Measurements from ENCODE around the gene FGF12.
"Not testable (repeated sequence)": the region's sequence is repeated elsewhere in the genome, so short reads cannot be mapped to it uniquely, and the experiment has no call there.

The FGF12 gene

GRCh38 chr3:192727032-192727847, at the start of gene FGF12:
Gene FGF12 (minus strand): TSS chr3:192727541.
- DNase-seq, result peak; percentile 3

GRCh38 chr3:192774341-192774740, 47.0 kb upstream of the FGF12 start:
- not testable (repeated sequence) for DNase-seq

DNA sequence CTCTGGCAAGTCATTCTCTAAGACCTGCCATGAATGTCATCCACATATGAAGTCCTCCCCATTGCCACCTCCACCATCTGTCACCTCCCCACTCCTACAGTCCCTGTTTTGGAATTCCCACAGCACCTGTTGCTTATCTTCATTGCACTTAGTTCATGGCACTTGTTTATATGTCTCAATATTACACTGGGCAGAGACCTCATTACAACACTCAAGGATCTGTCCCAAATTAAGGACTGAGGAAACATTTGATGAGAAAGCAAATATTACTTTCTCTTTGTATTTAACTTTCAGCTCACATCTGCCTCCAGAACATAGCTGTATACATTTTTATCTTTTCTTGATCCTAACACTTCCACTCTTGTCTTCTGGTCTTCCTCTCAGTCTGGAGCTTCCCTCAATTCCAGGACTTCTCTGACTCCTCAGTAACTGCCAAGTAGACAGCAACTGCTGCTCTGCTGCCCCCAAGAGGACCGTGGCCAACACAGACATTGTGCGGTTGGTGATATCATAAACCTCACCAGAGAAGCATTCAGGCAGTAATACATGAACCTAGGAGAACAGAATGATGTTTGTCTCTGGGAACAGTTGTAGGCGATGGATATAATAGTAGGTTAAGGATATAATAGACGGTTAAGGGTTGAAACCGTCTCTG, 45.0 kb upstream of the FGF12 start:
- no peak for DNase-seq

GRCh38 chr3:192758654-192759053, 31.3 kb upstream of the FGF12 start:
- no peak for DNase-seq

GRCh38 chr3:192751148-192751547, 23.8 kb upstream of the FGF12 start:
- DNase-seq, result no peak

DNA sequence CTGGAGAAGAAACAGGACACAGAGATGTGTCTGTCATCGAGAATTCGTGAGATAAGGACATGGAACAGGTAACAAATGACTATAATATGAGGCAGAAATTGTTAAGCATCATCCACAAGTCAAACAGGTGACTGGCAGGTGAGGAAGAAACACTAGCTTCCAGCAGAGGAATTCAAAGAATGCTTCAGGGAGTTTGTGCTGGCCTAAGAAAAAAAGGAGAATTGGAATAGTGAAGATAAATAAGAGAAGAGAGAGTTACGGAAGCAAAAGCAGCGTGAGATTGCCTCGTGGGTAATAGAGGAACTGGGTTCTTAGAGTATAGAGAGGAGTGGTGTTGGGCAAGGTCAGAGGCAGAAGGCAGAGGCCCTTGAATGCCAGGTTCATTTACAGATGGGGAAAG, 22.9 kb upstream of the FGF12 start:
- no peak for DNase-seq

- no peak for DNase-seq
These were observed 20.4 kb upstream of the FGF12 start for GRCh38 chr3:192747746-192748145.

- no peak for DNase-seq
These were observed 19.8 kb upstream of the FGF12 start for GRCh38 chr3:192747145-192747544.

GRCh38 chr3:192745150-192745549, 17.8 kb upstream of the FGF12 start:
- DNase-seq, result no peak

GRCh38 chr3:192744604-192745003, 17.3 kb upstream of the FGF12 start:
- not testable (repeated sequence) for DNase-seq

- no peak for DNase-seq
These were observed 10.2 kb upstream of the FGF12 start for GRCh38 chr3:192737506-192737905.

DNA sequence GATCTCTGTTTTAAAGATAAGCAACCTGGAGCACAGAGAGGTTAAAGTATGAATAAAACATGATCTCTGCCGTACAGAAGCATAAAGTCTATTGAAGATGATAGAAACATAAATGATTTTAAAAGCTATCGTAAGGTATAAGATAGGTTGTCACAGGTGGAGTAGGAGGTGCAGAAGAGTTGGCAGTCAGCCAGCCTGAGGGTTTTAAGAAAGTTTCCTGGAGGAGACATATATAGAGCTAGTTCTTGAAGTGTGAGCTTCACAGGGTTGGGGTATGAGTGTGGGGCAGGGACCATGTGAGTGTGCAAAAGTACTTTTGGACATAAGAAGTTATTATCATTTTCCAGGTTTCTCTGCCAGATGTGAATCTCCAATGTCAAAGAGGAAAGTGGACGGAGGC, 3.9 kb upstream of the FGF12 start:
- DNase-seq, result no peak

GRCh38 chr3:192726385-192726784, 956 bp downstream of the FGF12 start:
- no peak for DNase-seq

GRCh38 chr3:192719964-192720363, 7.4 kb downstream of the FGF12 start:
- DNase-seq, result no peak

- no peak for DNase-seq
These were observed 9.2 kb downstream of the FGF12 start for GRCh38 chr3:192718156-192718555.

GRCh38 chr3:192715126-192715525, 12.2 kb downstream of the FGF12 start:
- DNase-seq, result no peak

DNA sequence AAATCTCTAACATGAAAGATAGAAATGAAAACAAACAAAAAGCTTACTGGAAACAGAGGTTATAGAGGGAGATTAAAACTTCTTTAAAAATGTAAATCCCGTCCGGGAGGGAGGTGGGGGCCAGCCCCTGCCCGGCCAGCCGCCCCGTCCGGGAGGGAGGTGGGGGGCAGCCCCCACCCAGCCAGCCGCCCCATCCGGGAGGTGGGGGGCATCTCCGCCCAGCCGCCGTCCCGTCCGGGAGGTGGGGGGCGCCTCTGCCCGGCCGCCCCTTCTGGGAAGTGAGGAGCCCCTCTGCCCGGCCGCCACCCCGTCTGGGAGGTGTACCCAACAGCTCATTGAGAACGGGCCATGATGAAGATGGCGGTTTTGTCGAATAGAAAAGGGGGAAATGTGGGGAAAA, 16.2 kb downstream of the FGF12 start:
- not testable (repeated sequence) for DNase-seq

- no peak for DNase-seq
These were observed 17.0 kb downstream of the FGF12 start for GRCh38 chr3:192710366-192710765.

GRCh38 chr3:192706272-192706671, 21.1 kb downstream of the FGF12 start:
- DNase-seq, result no peak

- no peak for DNase-seq
These were observed 26.5 kb downstream of the FGF12 start for GRCh38 chr3:192700885-192701284.

GRCh38 chr3:192696943-192697587, 30.3 kb downstream of the FGF12 start:
- DNase-seq, result no peak

GRCh38 chr3:192687488-192688152, 39.7 kb downstream of the FGF12 start:
- DNase-seq, result no peak

DNA sequence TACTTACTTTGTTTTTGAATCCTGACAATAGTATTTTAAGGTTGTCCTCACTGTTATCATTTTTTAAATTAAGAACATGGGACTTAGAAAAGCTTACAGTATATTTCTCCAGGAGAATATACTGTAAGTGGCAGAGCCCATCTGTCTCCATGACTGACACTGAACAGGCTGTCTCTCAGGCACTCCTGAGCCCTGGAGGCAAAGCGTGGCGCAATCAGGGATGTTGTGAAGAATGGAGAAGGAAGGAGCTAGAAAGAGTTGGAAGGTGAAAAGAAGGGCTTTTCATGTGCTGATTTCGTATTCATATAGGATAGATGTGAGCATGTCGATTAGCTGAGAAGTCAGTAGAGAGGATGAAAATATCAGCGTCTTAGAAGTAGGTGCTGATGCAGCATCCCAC, 41.5 kb downstream of the FGF12 start:
- no peak for DNase-seq
